ENCODE results near the gene FHIT. TPM values are rescaled to one million over a fixed set of nuclear protein-coding genes. Genes with fewer than 3 reads are reported as not detected.

The FHIT gene
- total and polyA plus RNA-seq, 10 of the 15 experiments (the other 5 are each of a cell fraction or from before 2014, with no cell fraction given): 4.2 to 14.9 (median 9.4) TPM

- H3K4me1 ChIP-seq (ENCODE audit: control insufficient read depth, insufficient read depth, low read length): no peaks in the 10 kb centered on the region
- ChIA-PET POLR2A (no interaction called here), RAD21 (ENCODE audit: unreplicated experiment) (no interaction called here), CTCF (no interaction called here), SMC1A (ENCODE audit: uncharacterized antibody, unreplicated experiment) (interaction anchor here (1.0 kb wide), 1 partner anchor 18 kb away, joined by 5 read pairs; no protein-coding TSS in a partner anchor)
- in situ Hi-C loops (cut with MboI) (no loop called here), intact Hi-C loops (cut with micrococcal nuclease; ENCODE audit: unreplicated experiment) (no loop called here)
- no peak for ATAC-seq
- H3K4me3 ChIP-seq: no peak overlapping the region
- 0% methylated on average over 1 of the region's 1 CpG for WGBS (ENCODE audit: insufficient coverage, insufficient replicate concordance, low lambda C conversion rate, missing lambda C conversion rate)
- no peak overlapping the region for H3K27ac ChIP-seq (ENCODE audit: control insufficient read depth, insufficient read depth)
- no peaks in the 10 kb centered on the region for H3K79me2 ChIP-seq (ENCODE audit: control insufficient read depth, insufficient read depth, low read length)
- no TSS peak for BruUV-seq (replicated peaks)
- H3K9me3 ChIP-seq (replicated peaks; ENCODE audit: control insufficient read depth, insufficient read depth, low read length): no peaks in the 10 kb centered on the region
- TF ChIP-seq ZZZ3 (IDR thresholded peaks at IDR 0.05; ENCODE audit: control insufficient read depth, insufficient read length, low read depth) (no peak), SP1 (IDR thresholded peaks at IDR 0.05; ENCODE audit: low read depth, low read length) (no peak), E4F1 (IDR thresholded peaks at IDR 0.05; ENCODE audit: borderline replicate concordance, partially characterized antibody) (no peak), RFX5 (IDR thresholded peaks at IDR 0.05; ENCODE audit: low read depth, low read length) (no peak), JUND (IDR thresholded peaks at IDR 0.05; ENCODE audit: low read depth, low read length) (no peak), MAX (IDR thresholded peaks at IDR 0.05; ENCODE audit: low read depth, low read length) (no peak), SREBF1 (IDR thresholded peaks at IDR 0.05; ENCODE audit: low read length) (no peak), ZNF687 (IDR thresholded peaks at IDR 0.05) (no peak), POLR2A (IDR thresholded peaks at IDR 0.05; ENCODE audit: low read depth, low read length) (no peak), ATF2 (IDR thresholded peaks at IDR 0.05; ENCODE audit: low read length) (no peak), RB1 (IDR thresholded peaks at IDR 0.05; ENCODE audit: borderline replicate concordance) (no peak), CEBPZ (IDR thresholded peaks at IDR 0.05; ENCODE audit: low read depth, low read length) (no peak), FOXM1 (IDR thresholded peaks at IDR 0.05; ENCODE audit: low read depth, low read length) (no peak)
- H3K27me3 ChIP-seq (replicated peaks in 1 of 2; ENCODE audit: control insufficient read depth in 2 of 2, insufficient read depth in 2 of 2, low read length in 1 of 2): no peaks in the 10 kb centered on the region
- no peak overlapping the region for H3K9ac ChIP-seq (ENCODE audit: control insufficient read depth, insufficient read depth, low read length)
- FAIRE-seq: no peak
- no peak overlapping the region for H2AFZ ChIP-seq (ENCODE audit: control insufficient read depth, low read depth, low read length)
- no peaks in the 10 kb centered on the region for H4K20me1 ChIP-seq (ENCODE audit: control insufficient read depth, insufficient read depth)
- no peak for DNase-seq (ENCODE audit: low read depth, low spot score)
- H3K4me2 ChIP-seq (ENCODE audit: control insufficient read depth, insufficient read depth): no peak overlapping the region
- H3K36me3 ChIP-seq (ENCODE audit: control insufficient read depth in 2 of 2, insufficient read depth in 2 of 2, low read length in 1 of 2): no peaks in the 10 kb centered on the region
These were observed 1461.0 kb downstream of the FHIT start for GRCh38 chr3:59790241-59790640.
